GM21619 (cell line): ENCODE data around the gene CSMD2.

Experiments
- ATAC-seq: cut with Tn5 transposase; IDR thresholded peaks from one replicate; pipeline ENCODE4 v1.9.1; 2021; ENCODE audit not compliant: unreplicated experiment

CSMD2 gene

GRCh38 chr1:33697816-33698215, 467.2 kb downstream of the CSMD2 start:
- no peak for ATAC-seq

- no peak for ATAC-seq
Observed at GRCh38 chr1:33696962-33697361, 468.1 kb downstream of the CSMD2 start.

- ATAC-seq = no peak
Observed at GRCh38 chr1:33696311-33696710, 468.7 kb downstream of the CSMD2 start.

GRCh38 chr1:33692206-33693188, 472.5 kb downstream of the CSMD2 start:
- ATAC-seq = no peak

- no peak for ATAC-seq
Observed at GRCh38 chr1:33687000-33687399, 478.0 kb downstream of the CSMD2 start.

GRCh38 chr1:33686551-33686950, 478.5 kb downstream of the CSMD2 start:
- ATAC-seq = no peak

GRCh38 chr1:33685256-33685655, 479.8 kb downstream of the CSMD2 start:
- no peak for ATAC-seq

- ATAC-seq = no peak
Observed at GRCh38 chr1:33684396-33685179, 480.4 kb downstream of the CSMD2 start.

- ATAC-seq = no peak
Observed at GRCh38 chr1:33683913-33684312, 481.1 kb downstream of the CSMD2 start.

GRCh38 chr1:33682371-33682770, 482.7 kb downstream of the CSMD2 start:
- no peak for ATAC-seq

- no peak for ATAC-seq
Observed at GRCh38 chr1:33680281-33680840, 484.7 kb downstream of the CSMD2 start.

GRCh38 chr1:33670567-33670966, 494.5 kb downstream of the CSMD2 start:
- no peak for ATAC-seq

GRCh38 chr1:33668695-33669094, 496.3 kb downstream of the CSMD2 start:
- ATAC-seq = no peak

GRCh38 chr1:33667386-33668282, 497.4 kb downstream of the CSMD2 start:
- no peak for ATAC-seq

GRCh38 chr1:33666616-33667015, 498.4 kb downstream of the CSMD2 start:
- ATAC-seq = no peak

- no peak for ATAC-seq
Observed at GRCh38 chr1:33661811-33662454, 503.1 kb downstream of the CSMD2 start.

- no peak for ATAC-seq
Observed at GRCh38 chr1:33660956-33661355, 504.1 kb downstream of the CSMD2 start.

- ATAC-seq = no peak
Observed at GRCh38 chr1:33660244-33660643, 504.8 kb downstream of the CSMD2 start.

- ATAC-seq = no peak
Observed at GRCh38 chr1:33659641-33660040, 505.4 kb downstream of the CSMD2 start.

- ATAC-seq = no peak
Observed at GRCh38 chr1:33657833-33658232, 507.2 kb downstream of the CSMD2 start.
